H9 (cell line): Measurements from ENCODE around the gene HOXA1. TPM values are rescaled to one million over a fixed set of nuclear protein-coding genes. Genes with fewer than 3 reads are reported as not detected.

Experiments used
- DNase-seq: peaks from one replicate; pipeline ENCODE4 v3.0.0-alpha.2; 2017
- H2AFZ ChIP-seq: one replicate; pipeline ENCODE4 v1.6.1; 2013; ENCODE audit warnings: mild to moderate bottlenecking, low read length, control low read depth, moderate library complexity
- H2AK5ac ChIP-seq: 2 replicates; pipeline ENCODE4 v1.6.1; 2013; ENCODE audit warnings: low read length, control low read depth, mixed read lengths; ENCODE audit not compliant: insufficient read length
- H2BK120ac ChIP-seq: one replicate; pipeline ENCODE4 v1.6.1; 2013; ENCODE audit warnings: low read depth, mild to moderate bottlenecking, low read length, control low read depth, inconsistent platforms; ENCODE audit not compliant: poor library complexity, severe bottlenecking
- H2BK12ac ChIP-seq: 2 replicates; pipeline ENCODE4 v1.6.1; 2013; ENCODE audit warnings: low read length, control low read depth, mixed read lengths, low read depth; ENCODE audit not compliant: insufficient read length
- H2BK15ac ChIP-seq: 2 replicates; pipeline ENCODE4 v1.6.1; 2013; ENCODE audit warnings: low read depth, low read length, control low read depth
- H2BK20ac ChIP-seq: one replicate; pipeline ENCODE4 v1.6.1; 2013; ENCODE audit warnings: low read depth, mild to moderate bottlenecking, low read length, control low read depth, inconsistent platforms; ENCODE audit not compliant: poor library complexity, severe bottlenecking
- H2BK5ac ChIP-seq: 2 replicates; pipeline ENCODE4 v1.6.1; 2013; ENCODE audit warnings: low read length, control low read depth, mixed read lengths; ENCODE audit not compliant: insufficient read length
- H3K14ac ChIP-seq: 2 replicates; pipeline ENCODE4 v1.6.1; 2013; ENCODE audit warnings: low read length, control low read depth; ENCODE audit not compliant: insufficient read depth
- H3K18ac ChIP-seq: 2 replicates; pipeline ENCODE4 v1.6.1; 2013; ENCODE audit warnings: low read depth, mild to moderate bottlenecking, mixed read lengths, low read length, control low read depth; ENCODE audit not compliant: insufficient read length
- H3K23ac ChIP-seq: 2 replicates; pipeline ENCODE4 v1.6.1; 2013; ENCODE audit warnings: low read length, control low read depth, mixed read lengths, low read depth; ENCODE audit not compliant: insufficient read length
- H3K23me2 ChIP-seq: 2 replicates; pipeline ENCODE4 v1.6.1; 2013; ENCODE audit warnings: low read depth, mild to moderate bottlenecking, mixed read lengths, low read length, control low read depth; ENCODE audit not compliant: insufficient read length, poor library complexity, severe bottlenecking
- H3K27ac ChIP-seq: 2 replicates; pipeline ENCODE4 v1.5.1; 2013; ENCODE audit warnings: low read length, control low read depth, mixed read lengths, low read depth; ENCODE audit not compliant: insufficient read length
- H3K27me3 ChIP-seq: 2 replicates; pipeline ENCODE4 v1.6.1; 2013; ENCODE audit warnings: low read length, control low read depth, inconsistent platforms; ENCODE audit not compliant: insufficient read depth
- H3K4ac ChIP-seq: 2 replicates; pipeline ENCODE4 v1.6.1; 2013; ENCODE audit warnings: low read depth, mild to moderate bottlenecking, control low read depth, inconsistent platforms, low read length, moderate library complexity
- H3K4me1 ChIP-seq: 2 replicates; pipeline ENCODE4 v1.6.1; 2013; ENCODE audit warnings: low read length, control low read depth, inconsistent platforms; ENCODE audit not compliant: insufficient read depth
- H3K4me2 ChIP-seq: 2 replicates; pipeline ENCODE4 v1.6.1; 2013; ENCODE audit warnings: low read length, control low read depth, mixed read lengths; ENCODE audit not compliant: insufficient read length, insufficient read depth
- H3K56ac ChIP-seq: 2 replicates; pipeline ENCODE4 v1.6.1; 2013; ENCODE audit warnings: low read depth, mild to moderate bottlenecking, mixed read lengths, low read length, control low read depth; ENCODE audit not compliant: insufficient read length
- H3K79me1 ChIP-seq: 2 replicates; pipeline ENCODE4 v1.6.1; 2013; ENCODE audit warnings: low read depth, mild to moderate bottlenecking, moderate library complexity, low read length, control low read depth, inconsistent platforms; ENCODE audit not compliant: insufficient read depth, poor library complexity, severe bottlenecking
- H3K79me2 ChIP-seq: 2 replicates; pipeline ENCODE4 v1.6.1; 2013; ENCODE audit warnings: low read length, control low read depth, inconsistent platforms; ENCODE audit not compliant: insufficient read depth
- H3K9ac ChIP-seq: 2 replicates; pipeline ENCODE4 v1.6.1; 2013; ENCODE audit warnings: low read length, control low read depth, mixed read lengths; ENCODE audit not compliant: insufficient read length; ENCODE audit errors: extremely low read depth
- H3K9me3 ChIP-seq: one replicate; pipeline ENCODE4 v1.6.1; 2013; ENCODE audit warnings: low read depth, low read length, inconsistent platforms; ENCODE audit not compliant: control insufficient read depth
- H3T11ph ChIP-seq: one replicate; pipeline ENCODE4 v1.6.1; 2013; ENCODE audit warnings: mild to moderate bottlenecking, low read length, control low read depth, inconsistent platforms
- H4K20me1 ChIP-seq: one replicate; pipeline ENCODE4 v1.6.1; 2013; ENCODE audit not compliant: control insufficient read depth, insufficient read length, insufficient read depth
- H4K5ac ChIP-seq: 2 replicates; pipeline ENCODE4 v1.6.1; 2013; ENCODE audit warnings: low read depth, mild to moderate bottlenecking, mixed read lengths, low read length, control low read depth; ENCODE audit not compliant: insufficient read length
- H4K8ac ChIP-seq: replicated peaks from 2 replicates; pipeline ENCODE4 v1.6.1; 2013; ENCODE audit warnings: low read length, control low read depth, mixed read lengths, low read depth; ENCODE audit not compliant: insufficient read length
- H4K91ac ChIP-seq: 2 replicates; pipeline ENCODE4 v1.6.1; 2013; ENCODE audit warnings: low read depth, mild to moderate bottlenecking, moderate library complexity, mixed read lengths, low read length, control low read depth; ENCODE audit not compliant: insufficient read length
- H3K27ac Mint-ChIP-seq, 3 experiments: 2 replicates in 2 of 3; 3 replicates in 1 of 3; pipeline ENCODE4 v1.8.0; 2020 to 2021; ENCODE audit warnings: mixed read lengths in 3 of 3, mild to moderate bottlenecking in 1 of 3, moderate library complexity in 1 of 3
- H3K27me3 Mint-ChIP-seq: 2 replicates; pipeline ENCODE4 v1.8.0; 2021; ENCODE audit warnings: low read depth, mild to moderate bottlenecking, moderate library complexity, mixed read lengths
- H3K36me3 Mint-ChIP-seq, 3 experiments: 2 replicates in 2 of 3; 3 replicates in 1 of 3; pipeline ENCODE4 v1.8.0; 2020 to 2021; ENCODE audit warnings: low read depth in 3 of 3, mixed read lengths in 3 of 3; ENCODE audit not compliant: insufficient read depth in 1 of 3
- H3K4me1 Mint-ChIP-seq, 2 experiments: 2 replicates each; pipeline ENCODE4 v1.8.0; 2020; ENCODE audit warnings: mixed read lengths in 2 of 2
- H3K4me3 Mint-ChIP-seq, 2 experiments: 2 replicates in 1 of 2; 3 replicates in 1 of 2; pipeline ENCODE4 v1.8.0; 2020 to 2021; ENCODE audit warnings: mild to moderate bottlenecking in 2 of 2, mixed read lengths in 2 of 2, moderate library complexity in 1 of 2
- H3K9me3 Mint-ChIP-seq, 2 experiments: 2 replicates in 1 of 2; 3 replicates in 1 of 2; pipeline ENCODE4 v1.8.0; 2020; ENCODE audit warnings: mild to moderate bottlenecking in 2 of 2, mixed read lengths in 2 of 2, moderate library complexity in 1 of 2
- CTCF ChIP-seq: fragments of 200-600 bp; sonication (generic); conservative IDR thresholded peaks from 3 replicates; pipeline ENCODE4 v1.8.0; 2021; ENCODE audit warnings: antibody characterized with exemption, mild to moderate bottlenecking
- WGBS: extraction: QIAGEN DNeasy Blood & Tissue Kit; methylation state at CpG from one replicate; pipeline ENCODE4 v1.1.7; 2013; ENCODE audit warnings: missing lambda C conversion rate, low lambda C conversion rate, mixed read lengths; ENCODE audit not compliant: insufficient read length; ENCODE audit errors: extremely low coverage; 5-methylcytosine and 5-hydroxymethylcytosine counted together
- total RNA-seq: library from RNA; stranded (reverse); gene quantifications from 2 replicates; pipeline ENCODE4 v1.2.1, GENCODE V29; 2021

HOXA1 gene
- total RNA-seq, 1 experiment from 2014 or later, result not detected

- no peak overlapping the region for H3K4ac ChIP-seq
- H3K9me3 Mint-ChIP-seq, result peaks cover 0 to 21% of the 10 kb centered on the region in 2 experiments; a peak in 4 of 5 replicates
- no peak overlapping the region for H3K18ac ChIP-seq
- no peak overlapping the region for H2BK5ac ChIP-seq
- no peak for DNase-seq
- H3K4me1 ChIP-seq, result no peaks in the 10 kb centered on the region
- H3K36me3 Mint-ChIP-seq, result no peaks in the 10 kb centered on the region; a peak in 1 of 7 replicates
- no CpG with 5 or more reads among the region's 2 CpGs for WGBS
- no peak overlapping the region for H4K5ac ChIP-seq
- no peak for TF ChIP-seq CTCF
- H4K20me1 ChIP-seq, result peaks cover 3% of the 10 kb centered on the region
- peaks cover 6 to 7% of the 10 kb centered on the region in 2 experiments for H3K4me1 Mint-ChIP-seq
- H3K27ac ChIP-seq, result no peak overlapping the region
- H3K4me3 Mint-ChIP-seq, result no peak overlapping the region
- no peak overlapping the region for H3K56ac ChIP-seq
- no peak overlapping the region for H3K4me2 ChIP-seq
- H2BK15ac ChIP-seq, result no peak overlapping the region
- no peaks in the 10 kb centered on the region for H3K9me3 ChIP-seq
- no peak overlapping the region for H3K23ac ChIP-seq
- no peaks in the 10 kb centered on the region for H3K79me1 ChIP-seq
- no peak overlapping the region for H2BK12ac ChIP-seq
- H2BK120ac ChIP-seq, result no peak overlapping the region
- H2AK5ac ChIP-seq, result no peak overlapping the region
- no peak overlapping the region for H2BK20ac ChIP-seq
- H3K23me2 ChIP-seq, result peaks cover 1% of the 10 kb centered on the region
- H2AFZ ChIP-seq, result no peak overlapping the region
- H3K79me2 ChIP-seq, result no peaks in the 10 kb centered on the region
- no peak overlapping the region for H4K91ac ChIP-seq
- peaks cover 100% of the 10 kb centered on the region for H3K27me3 Mint-ChIP-seq
- H3K27ac Mint-ChIP-seq, result no peak overlapping the region
- H3T11ph ChIP-seq, result no peak overlapping the region
- H3K14ac ChIP-seq, result no peak overlapping the region
- H3K9ac ChIP-seq, result no peak overlapping the region
- peaks cover 100% of the 10 kb centered on the region for H3K27me3 ChIP-seq
- no peak overlapping the region for H4K8ac ChIP-seq
Observed at GRCh38 chr7:27137640-27138315, 42.0 kb upstream of the HOXA1 start.
